T-helper 1 cell (primary cell): Measurements from ENCODE around the gene ICAM4.
"Not testable (repeated sequence)": the region's sequence is repeated elsewhere in the genome, so short reads cannot be mapped to it uniquely, and the experiment has no call there.

Source experiments
- DNase-seq, 5 donors: peaks; one replicate each; pipeline ENCODE4 v3.0.0-alpha.2; 2012 to 2020

ICAM4 gene

GRCh38 chr19:10269333-10270179 lies 17.2 kb upstream of the ICAM4 start:
- DNase-seq, result peak; percentile 66 to 85 (median 78)

GRCh38 chr19:10270180-10270615 lies 16.6 kb upstream of the ICAM4 start:
- DNase-seq, result peak in 4 of 5 donors; percentile 54 to 87 (median 56)

GRCh38 chr19:10270616-10271394 lies 15.9 kb upstream of the ICAM4 start, which contains the start of gene ICAM1:
TSS of gene ICAM1 (plus strand) at chr19:10271120. CDS start at chr19:10271160, 40 bp downstream.
- peak; percentile 51 to 86 (median 67) for DNase-seq

GRCh38 chr19:10271543-10272086 lies 15.1 kb upstream of the ICAM4 start:
- peak in 1 of 5 donors; percentile 36 for DNase-seq

GRCh38 chr19:10274589-10274988 lies 12.2 kb upstream of the ICAM4 start:
- DNase-seq, result no peak

GRCh38 chr19:10277795-10278589 lies 8.8 kb upstream of the ICAM4 start:
- no peak for DNase-seq

- no peak for DNase-seq
Observed at GRCh38 chr19:10278935-10279334, 7.8 kb upstream of the ICAM4 start.

- DNase-seq, result no peak
Observed at GRCh38 chr19:10279737-10280442, 6.9 kb upstream of the ICAM4 start.

GRCh38 chr19:10282043-10282442 lies 4.7 kb upstream of the ICAM4 start:
- DNase-seq, result not testable (repeated sequence)

GRCh38 chr19:10283301-10284064 lies 3.3 kb upstream of the ICAM4 start:
- DNase-seq, result no peak

GRCh38 chr19:10284065-10284959 lies 2.4 kb upstream of the ICAM4 start:
- DNase-seq, result no peak

- no peak for DNase-seq
Observed at GRCh38 chr19:10284960-10285278, 1.8 kb upstream of the ICAM4 start.

GRCh38 chr19:10285393-10285792 lies 1.4 kb upstream of the ICAM4 start:
- no peak for DNase-seq

- peak in 1 of 5 donors; percentile 60 for DNase-seq
Observed at GRCh38 chr19:10288662-10289166, 2.0 kb downstream of the ICAM4 start.

GRCh38 chr19:10289167-10289835 lies 2.5 kb downstream of the ICAM4 start:
- DNase-seq, result peak in 4 of 5 donors; percentile 47 to 77 (median 51)

GRCh38 chr19:10289836-10290356 lies 3.1 kb downstream of the ICAM4 start, which contains the start of gene ICAM5:
TSS of gene ICAM5 (plus strand) at chr19:10289952. CDS start at chr19:10290044, 92 bp downstream.
- peak in 1 of 5 donors; percentile 19 for DNase-seq

GRCh38 chr19:10290357-10290875 lies 3.7 kb downstream of the ICAM4 start:
- DNase-seq, result no peak

- peak in 3 of 5 donors; percentile 32 to 57 (median 35) for DNase-seq
Observed at GRCh38 chr19:10290876-10291553, 4.3 kb downstream of the ICAM4 start.
